GM23338 (cell line): ENCODE data around the gene PHOX2A. TPM values are rescaled to one million over a fixed set of nuclear protein-coding genes. Genes with fewer than 3 reads are reported as not detected.

Experiments used
- ATAC-seq: fragments of 200-7000 bp; cut with Tn5 transposase; 3 replicates; pipeline ENCODE4 v1.9.1; 2020
- DNase-seq: peaks from one replicate; pipeline ENCODE4 v3.0.0-alpha.2; 2015; ENCODE audit warnings: low spot score
- H2AFZ ChIP-seq: fragments of 200-600 bp; sonication (generic); 2 replicates; pipeline ENCODE4 v1.8.0; 2016; ENCODE audit warnings: antibody characterized with exemption, mild to moderate bottlenecking, moderate library complexity
- H3F3A ChIP-seq: fragments of 200-600 bp; sonication (generic); replicated peaks from 2 replicates; pipeline ENCODE4 v1.8.0; 2017; ENCODE audit warnings: antibody characterized with exemption, mixed run types, low read depth
- H3K27ac ChIP-seq: fragments of 200-600 bp; sonication (generic); 2 replicates; pipeline ENCODE4 v1.6.1; 2016; ENCODE audit warnings: low read depth
- H3K27me3 ChIP-seq: fragments of 200-600 bp; sonication (generic); 2 replicates; pipeline ENCODE4 v1.8.0; 2016; ENCODE audit warnings: mild to moderate bottlenecking, mixed run types, moderate library complexity; ENCODE audit not compliant: insufficient read depth
- H3K36me3 ChIP-seq: fragments of 200-600 bp; sonication (generic); 2 replicates; pipeline ENCODE4 v1.8.0; 2016; ENCODE audit warnings: mild to moderate bottlenecking; ENCODE audit not compliant: insufficient read depth
- H3K4me1 ChIP-seq: fragments of 200-600 bp; sonication (generic); 2 replicates; pipeline ENCODE4 v1.8.0; 2016; ENCODE audit warnings: mild to moderate bottlenecking, moderate library complexity; ENCODE audit not compliant: insufficient read depth
- H3K4me2 ChIP-seq: fragments of 200-600 bp; sonication (generic); 2 replicates; pipeline ENCODE4 v1.7.1; 2017; ENCODE audit warnings: mixed run types
- H3K4me3 ChIP-seq: fragments of 200-600 bp; sonication (generic); 2 replicates; pipeline ENCODE4 v1.6.1; 2016; ENCODE audit warnings: mixed run types
- H3K79me2 ChIP-seq: fragments of 200-600 bp; sonication (generic); replicated peaks from 2 replicates; pipeline ENCODE4 v1.8.0; 2017; ENCODE audit warnings: mild to moderate bottlenecking; ENCODE audit not compliant: insufficient read depth
- H3K9me2 ChIP-seq: fragments of 200-600 bp; sonication (generic); 2 replicates; pipeline ENCODE4 v1.8.0; 2017; ENCODE audit not compliant: insufficient read depth
- H4K20me1 ChIP-seq: fragments of 200-600 bp; sonication (generic); replicated peaks from 2 replicates; pipeline ENCODE4 v1.8.0; 2017; ENCODE audit warnings: mild to moderate bottlenecking; ENCODE audit not compliant: insufficient read depth
- H3K27ac Mint-ChIP-seq: 2 replicates; pipeline ENCODE4 v1.8.0; 2020; ENCODE audit warnings: inconsistent platforms, mild to moderate bottlenecking, moderate library complexity, mixed read lengths
- H3K27me3 Mint-ChIP-seq: 3 replicates; pipeline ENCODE4 v1.8.0; 2022; ENCODE audit warnings: low read depth, mild to moderate bottlenecking, moderate library complexity, mixed read lengths, inconsistent platforms; ENCODE audit not compliant: insufficient read depth, poor library complexity
- H3K36me3 Mint-ChIP-seq: 3 replicates; pipeline ENCODE4 v1.8.0; 2021; ENCODE audit warnings: low read depth, mild to moderate bottlenecking, inconsistent platforms, moderate library complexity, mixed read lengths
- H3K4me1 Mint-ChIP-seq: 3 replicates; pipeline ENCODE4 v1.8.0; 2020; ENCODE audit warnings: mild to moderate bottlenecking, inconsistent platforms, mixed read lengths
- H3K4me3 Mint-ChIP-seq: 3 replicates; pipeline ENCODE4 v1.8.0; 2021; ENCODE audit warnings: moderate library complexity, mild to moderate bottlenecking, inconsistent platforms, mixed read lengths
- H3K9me3 Mint-ChIP-seq: 3 replicates; pipeline ENCODE4 v1.8.0; 2020; ENCODE audit warnings: moderate library complexity, mild to moderate bottlenecking, inconsistent platforms, mixed read lengths
- CREB1 ChIP-seq: fragments of 250-450 bp; sonication (Bioruptor Pico); IDR thresholded peaks from 2 replicates; pipeline ENCODE4 v1.5.0; 2020; ENCODE audit warnings: low read depth, mild to moderate bottlenecking, moderate library complexity
- CTCF ChIP-seq, 2 experiments: fragments of 200-600 bp in 1 of 2; sonication (generic) in 1 of 2; conservative IDR thresholded peaks; 2 replicates each; pipeline versions ENCODE4 v1.5.1 to v1.6.1; 2016 to 2017; ENCODE audit warnings: antibody characterized with exemption in 2 of 2, low read depth in 2 of 2, mild to moderate bottlenecking in 2 of 2, moderate library complexity in 1 of 2
- EZH2 ChIP-seq: fragments of 200-600 bp; sonication (generic); IDR thresholded peaks from one replicate; pipeline ENCODE4 v1.8.0; 2017; ENCODE audit warnings: antibody characterized with exemption, mild to moderate bottlenecking, low read depth; ENCODE audit not compliant: unreplicated experiment
- EZH2phosphoT487 ChIP-seq: fragments of 200-600 bp; sonication (generic); IDR thresholded peaks from one replicate; pipeline ENCODE4 v1.8.1; 2018; ENCODE audit warnings: antibody characterized with exemption; ENCODE audit not compliant: unreplicated experiment
- JUNB ChIP-seq: IDR thresholded peaks from one replicate; pipeline ENCODE4 v1.6.1; 2016; ENCODE audit warnings: antibody characterized with exemption; ENCODE audit not compliant: unreplicated experiment
- NANOG ChIP-seq: IDR thresholded peaks from 2 replicates; pipeline ENCODE4 v1.6.1; 2016; ENCODE audit warnings: antibody characterized with exemption, borderline replicate concordance
- POLR2AphosphoS5 ChIP-seq: IDR thresholded peaks from 2 replicates; pipeline ENCODE4 v1.6.1; 2016; ENCODE audit warnings: antibody characterized with exemption, low read depth
- REST ChIP-seq: IDR thresholded peaks from one replicate; pipeline ENCODE4 v1.6.1; 2018; ENCODE audit warnings: antibody characterized with exemption; ENCODE audit not compliant: unreplicated experiment
- STAT1 ChIP-seq: IDR thresholded peaks from one replicate; pipeline ENCODE4 v1.6.1; 2016; ENCODE audit warnings: antibody characterized with exemption; ENCODE audit not compliant: unreplicated experiment
- ZNF114 ChIP-seq: fragments of 250-450 bp; sonication (Bioruptor Pico); IDR thresholded peaks from 2 replicates; pipeline ENCODE4 v1.5.0; 2020; ENCODE audit warnings: mild to moderate bottlenecking, moderate library complexity
- ZNF331 ChIP-seq: fragments of 250-450 bp; sonication (Bioruptor Pico); IDR thresholded peaks from 2 replicates; pipeline ENCODE4 v1.5.0; 2020; ENCODE audit warnings: low read depth, mild to moderate bottlenecking, moderate library complexity
- polyA plus RNA-seq: library from polyadenylated mRNA; unstranded; fragments of >200 nt; fragmentation: Nextera tagmentation; extraction: Ambion mirVana; gene quantifications from 2 replicates; pipeline ENCODE4 v1.2.1, GENCODE V29; 2016
- total RNA-seq: library from RNA; depleted of rRNA; stranded (reverse); fragments of >200 nt; shearing (Covaris generic); gene quantifications from 2 replicates; pipeline ENCODE4 v1.2.3, GENCODE V29; 2014
- TF ChIP-seq, protein P1 (sequence below): fragments of 250-450 bp; sonication (Bioruptor Pico); IDR thresholded peaks from 2 replicates; pipeline ENCODE4 v1.5.0; 2020; ENCODE audit warnings: mild to moderate bottlenecking, moderate library complexity
- TF ChIP-seq, protein P2 (sequence below): IDR thresholded peaks from 2 replicates; pipeline ENCODE4 v1.6.1; 2016; ENCODE audit warnings: antibody characterized with exemption

Gene PHOX2A
- total and polyA plus RNA-seq, 2 experiments from 2014 or later = 0.31 TPM; not detected in 1

GRCh38 chr11:72238040-72238450 is 5.9 kb downstream of the PHOX2A start:
- Histone ChIP-seq H3K79me2 (no peaks in the 10 kb centered on the region), H3K9me2 (no peaks in the 10 kb centered on the region), H2AFZ (no peak overlapping the region), H4K20me1 (peaks cover 8% of the 10 kb centered on the region), H3K4me3 (peak overlapping the region; percentile 60), H3K36me3 (no peaks in the 10 kb centered on the region), H3K27ac (no peak overlapping the region), H3K4me1 (peaks cover 22% of the 10 kb centered on the region), H3K27me3 (peaks cover 48% of the 10 kb centered on the region), H3F3A (0 out of 2 replicates have a peak, but pooled peaks cover 1% of the 10 kb centered on the region), H3K4me2 (peak overlapping the region; percentile 94)
- H3K36me3 Mint-ChIP-seq = peaks cover 39% of the 10 kb centered on the region
- DNase-seq (peak; percentile 95), ATAC-seq (peak; percentile 70)
- H3K27me3 Mint-ChIP-seq = peaks cover 51% of the 10 kb centered on the region
- peak overlapping the region; percentile 77; the same call in 2 of the 3 replicates for H3K4me3 Mint-ChIP-seq
- TF ChIP-seq CTCF (conservative IDR thresholded peaks at IDR 0.05; ENCODE audit: low read depth in 2 of 2) (peak; percentile 84 to 89), NANOG (no peak), ZNF114 (CRISPR knock-in tag) (no peak), ZNF331 (no peak), EZH2phosphoT487 (no peak), CREB1 (CRISPR knock-in tag) (peak; percentile 80), JUNB (no peak), EZH2 (no peak), REST (no peak), POLR2AphosphoS5 (peak; percentile 33; the same call in 1 of the 2 replicates), STAT1 (no peak)
- TF ChIP-seq, protein P1, sequence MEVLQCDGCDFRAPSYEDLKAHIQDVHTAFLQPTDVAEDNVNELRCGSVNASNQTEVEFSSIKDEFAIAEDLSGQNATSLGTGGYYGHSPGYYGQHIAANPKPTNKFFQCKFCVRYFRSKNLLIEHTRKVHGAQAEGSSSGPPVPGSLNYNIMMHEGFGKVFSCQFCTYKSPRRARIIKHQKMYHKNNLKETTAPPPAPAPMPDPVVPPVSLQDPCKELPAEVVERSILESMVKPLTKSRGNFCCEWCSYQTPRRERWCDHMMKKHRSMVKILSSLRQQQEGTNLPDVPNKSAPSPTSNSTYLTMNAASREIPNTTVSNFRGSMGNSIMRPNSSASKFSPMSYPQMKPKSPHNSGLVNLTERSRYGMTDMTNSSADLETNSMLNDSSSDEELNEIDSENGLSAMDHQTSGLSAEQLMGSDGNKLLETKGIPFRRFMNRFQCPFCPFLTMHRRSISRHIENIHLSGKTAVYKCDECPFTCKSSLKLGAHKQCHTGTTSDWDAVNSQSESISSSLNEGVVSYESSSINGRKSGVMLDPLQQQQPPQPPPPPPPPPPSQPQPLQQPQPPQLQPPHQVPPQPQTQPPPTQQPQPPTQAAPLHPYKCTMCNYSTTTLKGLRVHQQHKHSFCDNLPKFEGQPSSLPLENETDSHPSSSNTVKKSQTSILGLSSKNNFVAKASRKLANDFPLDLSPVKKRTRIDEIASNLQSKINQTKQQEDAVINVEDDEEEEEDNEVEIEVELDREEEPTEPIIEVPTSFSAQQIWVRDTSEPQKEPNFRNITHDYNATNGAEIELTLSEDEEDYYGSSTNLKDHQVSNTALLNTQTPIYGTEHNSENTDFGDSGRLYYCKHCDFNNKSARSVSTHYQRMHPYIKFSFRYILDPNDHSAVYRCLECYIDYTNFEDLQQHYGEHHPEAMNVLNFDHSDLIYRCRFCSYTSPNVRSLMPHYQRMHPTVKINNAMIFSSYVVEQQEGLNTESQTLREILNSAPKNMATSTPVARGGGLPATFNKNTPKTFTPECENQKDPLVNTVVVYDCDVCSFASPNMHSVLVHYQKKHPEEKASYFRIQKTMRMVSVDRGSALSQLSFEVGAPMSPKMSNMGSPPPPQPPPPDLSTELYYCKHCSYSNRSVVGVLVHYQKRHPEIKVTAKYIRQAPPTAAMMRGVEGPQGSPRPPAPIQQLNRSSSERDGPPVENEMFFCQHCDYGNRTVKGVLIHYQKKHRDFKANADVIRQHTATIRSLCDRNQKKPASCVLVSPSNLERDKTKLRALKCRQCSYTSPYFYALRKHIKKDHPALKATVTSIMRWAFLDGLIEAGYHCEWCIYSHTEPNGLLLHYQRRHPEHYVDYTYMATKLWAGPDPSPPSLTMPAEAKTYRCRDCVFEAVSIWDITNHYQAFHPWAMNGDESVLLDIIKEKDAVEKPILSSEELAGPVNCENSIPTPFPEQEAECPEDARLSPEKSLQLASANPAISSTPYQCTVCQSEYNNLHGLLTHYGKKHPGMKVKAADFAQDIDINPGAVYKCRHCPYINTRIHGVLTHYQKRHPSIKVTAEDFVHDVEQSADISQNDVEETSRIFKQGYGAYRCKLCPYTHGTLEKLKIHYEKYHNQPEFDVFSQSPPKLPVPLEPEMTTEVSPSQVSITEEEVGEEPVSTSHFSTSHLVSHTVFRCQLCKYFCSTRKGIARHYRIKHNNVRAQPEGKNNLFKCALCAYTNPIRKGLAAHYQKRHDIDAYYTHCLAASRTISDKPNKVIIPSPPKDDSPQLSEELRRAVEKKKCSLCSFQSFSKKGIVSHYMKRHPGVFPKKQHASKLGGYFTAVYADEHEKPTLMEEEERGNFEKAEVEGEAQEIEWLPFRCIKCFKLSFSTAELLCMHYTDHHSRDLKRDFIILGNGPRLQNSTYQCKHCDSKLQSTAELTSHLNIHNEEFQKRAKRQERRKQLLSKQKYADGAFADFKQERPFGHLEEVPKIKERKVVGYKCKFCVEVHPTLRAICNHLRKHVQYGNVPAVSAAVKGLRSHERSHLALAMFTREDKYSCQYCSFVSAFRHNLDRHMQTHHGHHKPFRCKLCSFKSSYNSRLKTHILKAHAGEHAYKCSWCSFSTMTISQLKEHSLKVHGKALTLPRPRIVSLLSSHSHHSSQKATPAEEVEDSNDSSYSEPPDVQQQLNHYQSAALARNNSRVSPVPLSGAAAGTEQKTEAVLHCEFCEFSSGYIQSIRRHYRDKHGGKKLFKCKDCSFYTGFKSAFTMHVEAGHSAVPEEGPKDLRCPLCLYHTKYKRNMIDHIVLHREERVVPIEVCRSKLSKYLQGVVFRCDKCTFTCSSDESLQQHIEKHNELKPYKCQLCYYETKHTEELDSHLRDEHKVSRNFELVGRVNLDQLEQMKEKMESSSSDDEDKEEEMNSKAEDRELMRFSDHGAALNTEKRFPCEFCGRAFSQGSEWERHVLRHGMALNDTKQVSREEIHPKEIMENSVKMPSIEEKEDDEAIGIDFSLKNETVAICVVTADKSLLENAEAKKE (CRISPR knock-in tag) = no peak
- TF ChIP-seq, protein P2, sequence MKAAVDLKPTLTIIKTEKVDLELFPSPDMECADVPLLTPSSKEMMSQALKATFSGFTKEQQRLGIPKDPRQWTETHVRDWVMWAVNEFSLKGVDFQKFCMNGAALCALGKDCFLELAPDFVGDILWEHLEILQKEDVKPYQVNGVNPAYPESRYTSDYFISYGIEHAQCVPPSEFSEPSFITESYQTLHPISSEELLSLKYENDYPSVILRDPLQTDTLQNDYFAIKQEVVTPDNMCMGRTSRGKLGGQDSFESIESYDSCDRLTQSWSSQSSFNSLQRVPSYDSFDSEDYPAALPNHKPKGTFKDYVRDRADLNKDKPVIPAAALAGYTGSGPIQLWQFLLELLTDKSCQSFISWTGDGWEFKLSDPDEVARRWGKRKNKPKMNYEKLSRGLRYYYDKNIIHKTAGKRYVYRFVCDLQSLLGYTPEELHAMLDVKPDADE = no peak; the same call in 1 of the 2 replicates
- peaks cover 4% of the 10 kb centered on the region; the same call in 2 of the 3 replicates for H3K9me3 Mint-ChIP-seq
- peaks cover 34% of the 10 kb centered on the region for H3K4me1 Mint-ChIP-seq
- H3K27ac Mint-ChIP-seq = no peak overlapping the region
